Activated CD4-positive, alpha-beta T cell treated with anti-CD3 and anti-CD28 coated beads for 24 hours (primary cell): ENCODE results near the gene POU2F3.

Source experiments
- DNase-seq, 2 donors: peaks; one replicate each; pipeline ENCODE4 v3.0.0-alpha.2; 2020; ENCODE audit warnings: low read depth in 2 of 2

Gene POU2F3

DNA sequence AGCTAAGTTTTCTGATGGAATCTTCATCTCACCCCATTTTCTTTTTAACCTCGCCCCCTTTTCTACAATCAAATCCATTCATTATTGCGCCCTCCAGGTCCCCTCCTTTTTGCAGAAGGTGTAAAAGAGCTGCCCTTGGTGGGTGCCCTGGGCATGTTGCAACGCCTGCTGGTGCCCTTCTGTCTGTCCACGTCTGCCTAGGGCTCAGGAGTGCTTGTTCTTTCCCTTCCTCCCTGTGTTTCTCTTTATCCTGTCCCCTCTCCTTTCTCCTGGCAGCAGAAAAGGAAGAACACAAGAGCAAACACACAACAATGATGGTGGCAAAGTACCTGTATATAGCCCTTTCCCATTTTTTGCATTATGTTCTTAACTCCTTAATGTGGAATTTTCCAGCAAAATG, 79.0 kb downstream of the POU2F3 start:
- no peak for DNase-seq

DNA sequence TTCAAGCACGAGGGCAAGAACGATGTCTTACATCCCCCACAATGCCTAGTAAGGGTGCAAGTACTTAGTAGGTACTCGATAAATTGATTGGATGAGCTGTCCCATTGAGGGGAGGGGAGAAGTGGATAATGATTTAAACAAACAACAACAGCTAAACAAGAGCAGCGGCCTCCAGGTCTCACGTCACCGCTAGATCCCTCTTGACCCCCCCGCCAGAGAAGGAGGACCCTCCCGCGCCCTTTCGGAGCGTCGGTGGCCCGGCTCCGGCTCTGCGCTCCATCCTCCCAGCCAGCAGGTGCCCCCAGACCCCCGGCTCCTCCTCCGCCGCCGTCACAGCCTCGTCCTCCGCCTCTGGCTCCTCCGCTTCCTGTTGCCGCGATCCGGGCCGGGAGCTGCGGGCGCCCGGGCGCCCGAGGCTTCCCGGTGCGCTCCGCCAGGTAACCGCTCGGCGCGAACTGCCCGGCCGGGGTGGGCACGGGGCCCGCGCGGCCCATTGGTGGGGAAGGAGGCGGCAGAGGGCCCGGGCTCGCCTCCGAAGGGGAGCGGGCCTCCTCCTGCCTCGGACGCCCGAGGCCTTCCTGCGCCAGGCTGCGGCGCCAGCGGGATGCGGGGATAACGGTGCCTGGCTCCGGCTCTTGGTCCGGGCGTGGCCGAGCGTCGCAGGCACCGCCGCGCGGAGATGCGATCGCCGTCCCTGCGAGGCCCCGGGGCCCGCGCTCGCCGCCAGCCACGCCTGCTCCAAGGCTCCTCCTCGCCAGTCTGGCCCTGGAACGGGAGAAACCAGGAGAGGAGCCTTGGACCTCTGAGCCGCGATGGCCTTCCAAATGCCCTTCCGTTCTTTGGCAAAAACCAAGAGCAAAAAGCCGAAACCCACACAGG, 85.2 kb downstream of the POU2F3 start, which contains the start of gene TLCD5:
Gene TLCD5, plus strand, starts transcription at position 368 of the 879 bp plus-strand sequence. CDS start 2,143 bp downstream, outside the sequence.
- DNase-seq, result peak; percentile 22 to 37

DNA sequence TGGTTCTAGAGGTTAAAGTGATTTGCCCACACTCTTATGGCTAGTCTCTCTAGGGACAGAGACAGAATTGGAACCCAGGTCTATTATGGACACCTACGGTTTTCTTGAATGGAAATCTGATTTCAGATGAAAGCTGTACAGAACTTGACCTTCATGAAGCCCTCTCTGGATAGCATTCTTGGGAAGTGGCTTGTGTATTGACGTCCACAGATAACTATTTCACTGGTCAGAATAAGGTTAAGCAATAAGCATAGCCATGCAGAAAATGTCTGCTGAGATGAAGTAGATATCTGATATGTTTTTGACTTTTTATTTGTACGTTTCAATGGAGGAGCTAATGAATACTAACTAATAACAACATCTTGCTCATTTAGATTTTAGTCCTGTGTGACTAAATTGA, 86.3 kb downstream of the POU2F3 start:
- no peak for DNase-seq

DNA sequence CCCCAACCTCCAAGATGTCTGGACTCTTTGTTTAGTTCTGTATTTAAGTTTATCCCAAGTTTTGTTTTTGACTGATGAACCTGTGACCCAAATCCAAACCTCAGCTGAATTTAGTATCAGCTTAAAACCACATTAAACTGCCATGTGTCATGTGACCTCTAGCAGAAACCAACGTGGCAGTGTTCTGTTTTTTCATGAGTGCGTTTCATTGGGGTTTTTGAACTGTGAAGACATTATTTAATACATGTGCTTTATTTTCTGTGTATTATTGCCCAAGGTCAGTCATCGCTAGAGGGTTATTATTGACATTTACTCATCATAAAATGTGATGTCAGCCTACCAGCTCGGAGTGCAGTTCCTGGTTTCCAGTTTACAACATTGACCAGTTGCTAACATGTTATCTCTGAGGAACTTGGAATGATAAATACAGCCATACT, 86.9 kb downstream of the POU2F3 start:
- no peak for DNase-seq

DNA sequence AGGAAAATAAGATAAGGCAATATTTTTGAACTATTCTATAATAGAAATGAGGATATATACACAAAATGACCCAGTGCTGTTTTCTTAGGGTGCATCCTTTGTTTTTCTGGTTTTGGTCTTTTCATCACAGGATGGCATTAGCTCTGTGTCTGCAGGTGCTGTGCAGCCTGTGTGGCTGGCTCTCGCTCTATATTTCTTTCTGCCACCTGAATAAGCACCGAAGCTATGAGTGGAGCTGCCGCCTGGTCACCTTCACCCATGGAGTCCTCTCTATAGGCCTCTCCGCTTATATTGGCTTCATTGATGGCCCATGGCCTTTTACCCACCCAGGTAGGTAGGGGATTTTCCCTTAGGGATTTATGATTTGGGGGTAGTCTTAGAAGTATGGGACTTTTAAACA, 87.4 kb downstream of the POU2F3 start:
- DNase-seq, result no peak

DNA sequence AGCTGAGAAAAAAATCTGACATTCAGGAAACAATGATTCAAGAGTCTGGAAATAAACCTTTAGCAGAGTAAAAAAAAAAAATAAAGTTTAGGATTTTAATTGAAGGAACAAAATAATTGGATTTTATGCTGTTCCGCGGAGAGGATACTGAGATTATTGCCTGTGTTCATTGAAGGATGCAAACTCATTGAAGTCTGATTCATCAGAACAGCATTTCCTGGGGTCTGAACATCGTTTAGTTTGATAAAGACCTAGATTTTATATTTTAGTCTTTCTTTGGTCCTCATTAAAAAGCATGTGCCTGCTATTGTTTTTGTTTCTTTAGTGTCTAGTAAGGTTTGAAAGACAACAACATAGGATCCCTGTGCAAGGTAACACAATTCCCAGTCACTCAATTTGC, 89.6 kb downstream of the POU2F3 start:
- no peak for DNase-seq

DNA sequence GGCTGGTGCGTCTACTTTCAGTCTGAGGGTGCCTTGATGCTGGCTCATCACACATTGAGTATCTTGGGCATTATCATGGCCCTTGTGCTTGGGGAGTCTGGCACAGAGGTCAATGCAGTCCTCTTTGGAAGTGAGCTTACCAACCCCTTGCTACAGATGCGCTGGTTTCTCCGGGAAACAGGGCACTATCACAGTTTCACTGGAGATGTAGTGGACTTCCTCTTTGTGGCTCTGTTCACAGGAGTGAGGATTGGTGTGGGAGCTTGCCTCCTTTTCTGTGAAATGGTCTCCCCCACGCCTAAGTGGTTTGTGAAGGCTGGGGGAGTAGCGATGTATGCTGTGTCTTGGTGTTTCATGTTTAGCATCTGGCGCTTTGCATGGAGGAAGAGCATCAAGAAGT, 90.1 kb downstream of the POU2F3 start:
- no peak for DNase-seq

DNA sequence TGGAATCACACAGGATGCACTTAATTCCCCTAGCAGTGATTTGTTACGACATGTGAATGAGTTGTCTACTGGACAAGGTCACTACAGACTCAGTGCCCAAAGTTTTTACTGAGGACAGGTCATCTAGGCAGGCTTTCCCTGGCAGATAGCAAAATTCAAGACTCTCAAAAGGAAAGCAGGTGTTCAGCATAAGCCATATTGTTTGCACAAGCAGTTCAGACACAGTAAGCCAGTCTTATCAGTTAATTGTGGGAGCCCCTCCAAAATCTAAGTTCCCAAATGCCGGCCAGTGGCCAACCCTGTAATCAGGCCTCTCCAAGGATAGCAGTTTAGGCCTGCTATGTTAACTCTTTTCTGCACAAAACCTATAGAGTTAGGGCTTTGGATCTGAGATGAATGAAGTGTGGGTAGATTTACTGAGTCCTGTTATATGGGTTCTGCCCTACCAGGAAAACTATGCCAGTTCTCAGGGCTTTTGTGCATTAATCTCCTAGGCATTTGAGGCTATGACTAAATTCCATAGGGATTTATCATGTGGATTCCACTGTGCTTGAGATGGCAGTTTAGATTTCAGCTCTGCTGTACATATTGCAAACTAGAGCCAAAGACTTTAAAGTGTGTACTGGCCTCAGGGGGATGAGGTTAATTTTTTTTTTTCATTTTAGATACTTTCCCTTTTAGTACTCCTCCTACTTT, 91.5 kb downstream of the POU2F3 start:
- DNase-seq, result no peak

DNA sequence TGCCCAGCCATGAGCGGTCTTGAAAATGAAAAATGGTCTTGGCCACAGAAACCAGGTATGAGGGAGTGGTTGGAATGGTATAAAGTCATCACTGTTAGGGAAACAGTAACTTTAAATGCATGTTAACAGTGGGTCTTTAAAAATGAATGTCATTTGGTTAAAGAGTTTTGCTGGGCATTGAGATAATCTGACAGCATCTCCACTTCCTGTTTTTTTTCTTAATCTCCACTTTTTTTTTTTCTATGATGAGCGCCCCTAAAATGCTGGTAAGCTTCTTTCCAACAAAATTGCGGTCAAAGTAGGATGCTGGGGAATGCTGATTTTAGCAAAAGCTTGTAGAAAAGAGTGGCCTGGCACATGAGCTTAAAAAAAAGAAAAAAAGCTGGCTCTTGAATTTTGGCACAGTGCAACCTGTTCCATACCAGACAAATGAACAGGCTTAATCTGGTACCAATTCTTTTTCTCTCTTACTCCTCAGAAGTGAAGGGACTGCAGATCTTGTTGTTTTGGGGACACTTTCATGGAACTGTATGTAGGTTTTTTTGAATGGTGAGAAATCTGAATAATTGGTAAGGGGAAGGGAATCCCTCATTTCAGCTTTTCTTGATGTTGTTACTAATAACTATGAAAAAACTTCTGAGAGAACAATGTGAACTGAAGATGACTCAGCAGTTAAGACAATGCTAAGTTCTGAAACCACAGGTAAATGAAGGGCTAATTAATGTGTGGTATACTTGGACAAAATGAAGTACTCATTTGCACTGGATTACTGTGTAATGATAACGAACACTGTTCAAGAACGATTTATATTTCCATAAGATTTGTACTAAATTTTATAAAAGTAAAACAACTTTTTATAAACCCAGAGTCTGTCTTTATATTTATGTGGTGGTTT, 93.1 kb downstream of the POU2F3 start:
- no peak for DNase-seq

DNA sequence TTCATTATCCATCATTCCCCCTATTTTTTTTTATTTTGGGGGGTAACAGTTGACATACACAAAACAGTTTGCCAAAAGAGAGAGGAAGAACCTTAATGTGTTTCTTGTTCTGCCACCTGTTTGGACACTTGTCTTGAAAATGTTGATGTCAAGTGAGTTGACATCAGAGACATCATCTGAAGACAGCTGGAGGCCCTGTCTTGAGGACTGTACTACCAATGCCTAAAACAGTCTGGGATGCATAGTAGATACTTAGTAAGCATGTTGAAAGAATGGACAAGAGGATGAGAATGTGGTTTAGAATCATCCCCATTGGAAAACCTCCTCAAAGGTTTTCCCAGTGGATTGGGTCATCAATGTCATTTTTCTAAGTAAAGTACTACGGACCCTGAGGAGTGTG, 93.9 kb downstream of the POU2F3 start:
- no peak for DNase-seq

DNA sequence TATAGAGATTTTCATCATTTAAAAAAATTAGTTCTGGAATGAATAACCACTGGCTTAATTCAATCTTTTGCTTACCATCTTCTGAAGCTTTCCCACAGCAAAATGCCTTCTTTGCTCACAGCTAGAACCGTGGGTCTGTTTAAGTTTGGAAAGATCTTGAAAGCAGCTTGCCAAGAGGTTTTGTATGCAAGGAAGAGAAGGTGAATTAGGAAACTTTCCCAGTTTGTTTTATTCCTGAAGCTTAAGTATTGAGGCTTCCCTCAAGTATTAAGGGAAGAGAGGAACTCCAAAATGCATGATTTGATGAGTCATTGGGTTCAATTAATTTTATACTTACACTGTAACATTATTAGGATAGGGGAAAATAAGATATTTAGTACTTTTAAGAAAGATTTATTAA, 94.4 kb downstream of the POU2F3 start:
- DNase-seq, result no peak

DNA sequence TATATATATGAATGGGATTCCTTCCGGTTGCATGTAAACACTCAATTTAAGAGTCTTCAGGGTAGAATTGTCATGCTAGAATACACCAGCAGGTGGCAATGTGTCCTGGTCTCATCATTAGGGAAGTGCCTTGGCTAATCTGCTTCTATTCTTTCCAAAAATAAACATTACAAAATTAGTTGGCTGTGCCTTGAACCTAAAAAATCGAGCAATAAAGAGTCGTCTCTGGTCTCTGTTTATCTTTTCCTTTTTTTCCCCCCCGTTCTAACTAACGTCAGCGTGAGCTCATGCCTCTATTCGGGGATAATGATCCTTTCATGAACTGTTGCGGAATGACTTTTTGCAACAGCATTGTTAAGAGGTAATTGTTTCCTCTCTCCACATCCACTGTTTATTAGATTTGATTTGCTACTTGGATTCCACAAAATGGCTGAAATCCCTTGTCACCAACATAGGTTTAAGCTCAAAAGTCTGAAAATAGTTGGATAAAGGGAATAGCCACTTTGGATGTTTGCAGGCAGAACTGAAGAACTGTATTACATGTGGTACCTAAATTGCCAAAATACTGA, 95.0 kb downstream of the POU2F3 start:
- DNase-seq, result peak; percentile 32 to 52

DNA sequence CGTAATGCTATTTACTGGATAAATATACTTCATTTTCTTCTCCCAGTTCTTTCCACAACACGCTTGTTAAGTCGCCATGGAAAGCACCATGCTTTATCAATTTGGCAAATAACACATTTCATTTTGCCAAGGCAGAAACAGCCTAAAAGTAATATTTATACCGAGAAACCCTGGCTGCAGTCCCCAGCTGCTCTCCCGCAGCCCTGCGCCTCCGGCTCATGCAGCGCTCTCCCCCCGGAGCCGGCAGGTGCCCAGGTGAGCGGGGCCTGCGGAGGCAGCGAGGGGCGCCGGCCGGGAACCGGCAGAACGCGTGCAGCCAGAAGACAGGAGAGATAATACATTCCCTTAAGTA, 95.6 kb downstream of the POU2F3 start:
- peak in 1 of 2 donors; percentile 10 for DNase-seq

DNA sequence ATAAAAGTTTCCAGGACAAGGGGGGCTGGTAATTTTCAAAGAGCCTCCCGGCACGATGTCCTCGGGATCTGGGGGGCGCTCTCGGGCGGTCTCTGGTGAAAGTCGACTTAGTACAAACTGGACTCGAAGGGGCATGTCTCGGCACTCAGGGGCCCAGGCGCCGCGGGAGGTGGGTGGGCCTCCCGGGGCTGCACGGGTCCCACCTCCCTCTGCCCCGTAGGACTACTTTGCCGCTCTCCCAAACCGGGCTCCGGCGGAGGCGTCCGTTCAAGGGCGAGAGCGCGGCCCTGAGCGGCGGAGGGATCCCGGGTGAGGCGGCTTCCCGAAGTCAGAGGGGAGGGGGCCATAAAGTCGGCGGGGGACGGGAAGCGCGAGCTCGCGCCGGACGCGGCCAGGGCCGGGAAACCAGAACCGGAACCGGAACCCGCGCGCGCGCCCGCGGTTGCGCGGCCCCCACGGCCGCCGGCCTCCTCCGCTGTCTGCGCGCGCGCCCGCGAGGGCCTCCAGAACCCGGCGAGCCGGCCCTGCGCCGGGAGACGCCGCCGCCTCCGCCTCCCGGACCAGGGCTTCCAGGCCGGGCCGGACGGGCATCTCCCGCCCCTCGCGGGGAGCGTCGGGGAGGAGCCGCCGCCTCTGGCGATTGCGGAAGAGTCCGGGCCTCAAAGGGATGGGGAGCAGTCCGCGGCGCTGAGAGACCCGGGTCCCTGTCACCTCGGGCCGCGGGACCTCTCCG, 96.1 kb downstream of the POU2F3 start, which contains the start of gene ARHGEF12:
Gene ARHGEF12, plus strand, starts transcription at position 506 of the 733 bp plus-strand sequence. CDS start 831 bp downstream, outside the sequence.
- peak; percentile 78 to 79 for DNase-seq

DNA sequence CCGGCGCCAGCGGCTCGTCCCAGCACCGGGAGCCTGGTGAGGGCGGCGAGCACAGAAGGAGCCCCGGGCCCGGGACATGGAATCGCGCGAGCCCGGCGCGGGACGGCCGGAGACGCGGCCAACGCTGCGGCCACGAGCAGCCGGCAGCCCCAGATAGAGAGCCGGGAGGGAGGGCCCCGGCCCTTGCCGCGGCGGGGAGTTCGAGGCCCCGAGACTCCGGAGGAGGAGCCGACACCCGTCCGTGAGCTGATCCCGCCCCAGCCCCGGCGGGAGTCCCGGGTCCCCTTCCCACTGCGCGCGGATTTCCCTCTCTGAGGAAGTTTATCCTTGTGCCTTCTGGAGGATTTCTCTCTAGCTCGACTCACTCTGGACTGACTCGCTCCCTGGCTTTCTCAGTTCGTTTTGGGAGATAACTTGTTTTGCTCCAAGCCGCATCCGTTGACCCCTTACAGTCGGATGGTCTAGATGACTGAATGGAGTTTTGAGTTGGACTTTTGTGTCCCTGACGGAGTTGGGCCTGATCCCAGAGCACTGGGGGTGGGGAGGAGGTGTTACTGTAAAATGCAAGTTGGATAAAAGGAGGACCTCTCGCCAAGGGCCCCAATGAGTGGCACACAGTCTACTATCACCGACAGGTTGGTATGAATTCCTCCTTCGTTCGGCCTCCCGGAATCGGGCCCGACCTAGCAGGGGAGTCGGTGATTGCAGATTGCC, 96.9 kb downstream of the POU2F3 start:
- DNase-seq, result no peak

DNA sequence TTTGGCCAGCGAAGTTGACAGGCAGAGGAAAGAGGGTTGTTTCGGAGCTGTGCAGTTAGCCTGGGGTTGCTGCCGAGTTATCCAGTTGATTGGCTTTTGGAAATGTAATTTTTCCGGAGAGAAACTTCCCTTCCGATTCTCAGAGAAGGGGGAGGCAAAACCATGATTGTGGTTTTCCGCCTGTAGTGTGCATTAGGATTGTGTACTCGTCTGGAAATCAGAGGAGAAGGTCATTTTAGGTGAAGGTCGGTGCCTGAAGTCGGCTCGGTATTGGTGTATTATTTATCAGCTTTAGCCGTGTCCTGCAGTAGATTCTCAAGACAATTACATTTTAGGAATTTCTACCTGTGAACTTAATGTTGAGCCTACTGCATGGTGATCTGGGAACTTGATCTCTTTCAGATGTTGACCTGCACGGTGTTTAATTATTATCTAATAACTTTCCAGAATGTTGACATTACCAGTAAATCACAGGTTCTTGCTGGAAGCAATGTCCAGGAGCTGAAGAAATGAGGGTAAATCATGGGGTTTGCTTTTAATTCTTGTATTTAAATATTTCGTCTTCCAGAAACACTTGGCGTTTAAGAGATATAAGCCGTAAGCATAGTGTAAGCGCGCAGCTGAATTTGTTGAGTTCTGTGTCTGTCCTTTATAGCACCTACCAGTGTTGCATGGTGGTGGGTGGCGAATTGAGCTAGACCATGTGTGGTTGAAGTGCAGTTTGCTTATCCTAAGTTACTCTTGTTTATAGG, 97.6 kb downstream of the POU2F3 start:
- DNase-seq, result no peak

DNA sequence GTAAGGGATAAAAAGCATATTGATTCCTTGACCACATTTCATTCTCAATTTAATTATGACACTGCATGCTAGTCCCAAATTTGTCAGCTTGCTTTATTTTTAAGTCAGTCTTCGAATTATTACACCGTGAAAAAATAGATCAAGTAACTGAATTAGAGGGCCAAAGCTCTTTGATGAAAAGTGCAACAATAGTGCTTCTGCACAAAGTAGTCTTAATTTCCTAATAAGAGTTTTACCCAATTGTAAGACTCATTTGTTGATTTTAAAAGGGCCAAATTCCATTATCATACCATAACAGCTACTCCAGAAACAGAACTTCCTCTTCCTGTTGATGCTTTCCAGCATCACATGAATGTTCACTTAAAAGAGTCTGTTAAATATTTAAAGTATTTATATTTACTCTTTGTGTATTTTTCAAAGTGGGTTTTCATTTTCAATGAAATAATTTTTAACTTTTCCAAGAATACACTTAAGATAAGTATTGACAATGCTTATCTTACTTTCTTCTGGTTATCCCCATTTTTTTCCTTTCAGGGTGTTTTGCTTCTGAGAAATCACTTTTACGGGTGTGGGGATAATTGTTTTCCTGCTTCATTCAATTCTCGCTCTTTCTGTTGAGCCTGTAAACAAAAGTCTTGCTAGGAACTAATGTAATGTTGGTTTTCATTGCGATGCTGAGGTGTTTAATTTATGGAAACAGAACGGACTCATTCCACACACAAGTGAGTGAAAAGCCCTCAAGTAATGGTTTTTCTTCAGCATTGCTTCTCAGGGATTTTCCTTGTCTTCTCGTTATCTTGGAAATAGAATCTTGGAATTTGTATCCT, 98.4 kb downstream of the POU2F3 start:
- no peak for DNase-seq

DNA sequence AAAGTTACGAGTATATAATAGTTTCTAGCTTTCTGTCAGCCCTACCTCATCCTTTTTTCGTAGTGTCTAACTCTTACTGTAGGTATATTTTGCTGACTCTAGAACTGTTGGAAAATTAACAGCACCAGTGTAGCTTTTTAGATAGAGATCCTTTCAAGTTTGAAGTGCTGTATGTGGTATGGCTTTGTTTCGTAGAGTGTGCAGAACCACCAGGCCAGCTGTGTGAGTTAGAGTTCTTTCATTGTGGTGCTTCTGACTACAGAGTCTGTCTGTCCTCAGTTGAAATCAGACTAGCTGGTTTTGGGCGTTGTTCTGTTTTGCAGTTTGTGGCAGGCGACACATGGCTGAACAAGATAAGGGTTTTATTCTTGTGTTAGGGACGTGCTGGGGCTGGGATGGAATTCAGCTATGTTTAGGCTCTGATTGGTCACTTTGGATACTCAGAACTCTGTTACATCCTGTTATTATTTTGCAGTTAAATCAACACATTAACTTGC, 99.5 kb downstream of the POU2F3 start:
- DNase-seq, result no peak
